AG04449 (cell line): ENCODE results near the gene WDR53.
"Not testable (repeated sequence)": the region's sequence is repeated elsewhere in the genome, so short reads cannot be mapped to it uniquely, and the experiment has no call there.

ENCODE experiments used
- CTCF ChIA-PET: fragments of 350-600 bp; formaldehyde crosslinking; extraction: SDS; loops from one replicate; lab custom pipeline; 2021; ENCODE audit warnings: antibody characterized with exemption; lab: Yijun Ruan, JAX
- POLR2A ChIA-PET: fragments of 400-600, 350-600 bp; formaldehyde crosslinking; extraction: SDS; loops from one replicate; lab custom pipeline; 2020; ENCODE audit warnings: antibody characterized with exemption, inconsistent platforms; lab: Yijun Ruan, JAX
- DNase-seq: peaks from one replicate; pipeline ENCODE4 v3.0.0-alpha.2; 2010; ENCODE audit warnings: low read depth, low spot score
- H3K4me3 ChIP-seq: 2 replicates; pipeline ENCODE4 v1.5.1; 2011; ENCODE audit warnings: low read depth, mild to moderate bottlenecking, control low read depth, low read length
- TF ChIP-seq, protein P1 (sequence below): IDR thresholded peaks from one replicate; pipeline ENCODE4 v1.5.1; 2011; ENCODE audit warnings: mild to moderate bottlenecking, moderate library complexity, low read length, control low read depth, inconsistent platforms; ENCODE audit not compliant: insufficient read depth; ENCODE audit errors: missing control alignments

The WDR53 gene

DNA sequence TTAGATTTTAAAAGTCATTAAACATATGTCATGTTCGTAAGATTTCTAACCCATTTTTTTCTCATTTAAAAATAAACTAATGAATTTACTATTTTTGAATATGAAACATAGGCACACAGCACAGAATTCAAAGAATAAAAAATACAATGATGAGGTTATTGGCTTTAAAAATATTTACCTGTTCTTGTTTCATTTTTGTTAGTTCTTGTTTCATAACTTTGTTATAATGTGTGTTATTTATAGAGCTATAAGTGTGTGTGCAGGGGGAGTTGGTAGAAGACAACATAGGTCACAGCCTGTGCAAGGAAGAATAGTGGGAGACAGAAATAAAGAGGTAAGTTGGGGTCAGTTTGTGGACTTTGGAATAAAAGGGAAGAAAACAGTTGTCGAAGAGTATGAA is 40.3 kb upstream of the WDR53 start:
- ChIA-PET CTCF (interaction anchor here (0.6 to 14.4 kb wide), 23 partner anchors 9 to 360 kb away, joined by 3 to 421 read pairs (median 6); partner anchors contain the start of gene PIGZ), POLR2A (no interaction called here)
- no peak for DNase-seq
- TF ChIP-seq, protein P1, sequence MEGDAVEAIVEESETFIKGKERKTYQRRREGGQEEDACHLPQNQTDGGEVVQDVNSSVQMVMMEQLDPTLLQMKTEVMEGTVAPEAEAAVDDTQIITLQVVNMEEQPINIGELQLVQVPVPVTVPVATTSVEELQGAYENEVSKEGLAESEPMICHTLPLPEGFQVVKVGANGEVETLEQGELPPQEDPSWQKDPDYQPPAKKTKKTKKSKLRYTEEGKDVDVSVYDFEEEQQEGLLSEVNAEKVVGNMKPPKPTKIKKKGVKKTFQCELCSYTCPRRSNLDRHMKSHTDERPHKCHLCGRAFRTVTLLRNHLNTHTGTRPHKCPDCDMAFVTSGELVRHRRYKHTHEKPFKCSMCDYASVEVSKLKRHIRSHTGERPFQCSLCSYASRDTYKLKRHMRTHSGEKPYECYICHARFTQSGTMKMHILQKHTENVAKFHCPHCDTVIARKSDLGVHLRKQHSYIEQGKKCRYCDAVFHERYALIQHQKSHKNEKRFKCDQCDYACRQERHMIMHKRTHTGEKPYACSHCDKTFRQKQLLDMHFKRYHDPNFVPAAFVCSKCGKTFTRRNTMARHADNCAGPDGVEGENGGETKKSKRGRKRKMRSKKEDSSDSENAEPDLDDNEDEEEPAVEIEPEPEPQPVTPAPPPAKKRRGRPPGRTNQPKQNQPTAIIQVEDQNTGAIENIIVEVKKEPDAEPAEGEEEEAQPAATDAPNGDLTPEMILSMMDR, result no peak
- H3K4me3 ChIP-seq, result no peak overlapping the region

DNA sequence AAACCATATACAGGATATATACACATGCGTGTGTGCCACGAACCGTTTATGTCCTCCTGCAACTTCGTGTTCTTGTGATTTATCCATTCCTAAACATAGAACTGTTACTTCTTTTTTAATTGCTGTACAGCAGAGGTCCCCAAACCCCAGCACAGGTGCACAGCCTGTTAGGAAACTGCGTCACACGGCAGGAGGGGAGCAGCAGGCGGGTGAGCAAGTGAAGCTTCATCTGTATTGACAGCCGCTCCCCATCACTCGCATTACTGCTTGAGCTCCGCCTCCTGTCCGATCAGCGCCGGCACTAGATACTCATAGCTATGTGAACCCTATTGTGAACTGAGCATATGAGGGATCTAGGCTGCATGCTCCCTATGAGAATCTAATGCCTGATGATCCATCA is 36.2 kb upstream of the WDR53 start:
- ChIA-PET POLR2A (no interaction called here), CTCF (interaction anchor here (1.4 to 14.4 kb wide), 2 partner anchors 72 to 84 kb away, joined by 3 to 421 read pairs; no protein-coding TSS in a partner anchor)
- TF ChIP-seq, protein P1, result no peak
- H3K4me3 ChIP-seq, result no peak overlapping the region
- DNase-seq, result no peak

DNA sequence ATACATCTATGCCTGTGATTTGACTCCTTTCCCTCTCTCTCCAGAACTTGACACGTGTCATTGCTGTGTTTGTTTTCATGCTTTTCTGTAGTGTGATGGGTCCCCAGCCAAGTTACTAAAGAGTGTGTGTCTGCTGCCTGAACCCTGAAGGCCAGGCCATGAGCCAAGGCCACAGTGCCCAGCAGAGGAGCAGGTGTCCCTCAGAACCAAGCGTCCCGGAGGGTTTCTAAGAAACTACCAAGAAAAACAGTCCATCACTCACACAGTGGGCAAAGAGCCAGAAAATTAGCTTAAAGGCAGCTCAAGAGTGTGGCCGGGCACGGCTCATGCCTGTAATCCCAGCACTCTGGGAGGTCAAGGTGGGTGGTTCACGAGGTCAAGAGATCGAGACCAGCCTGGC is 35.3 kb upstream of the WDR53 start:
- DNase-seq, result no peak
- CTCF ChIA-PET, result interaction anchor here (1.0 to 14.4 kb wide), 2 partner anchors 14 to 85 kb away, joined by 4 to 421 read pairs; no protein-coding TSS in a partner anchor
- POLR2A ChIA-PET, result no interaction called here
- TF ChIP-seq, protein P1, result no peak
- no peak overlapping the region for H3K4me3 ChIP-seq

DNA sequence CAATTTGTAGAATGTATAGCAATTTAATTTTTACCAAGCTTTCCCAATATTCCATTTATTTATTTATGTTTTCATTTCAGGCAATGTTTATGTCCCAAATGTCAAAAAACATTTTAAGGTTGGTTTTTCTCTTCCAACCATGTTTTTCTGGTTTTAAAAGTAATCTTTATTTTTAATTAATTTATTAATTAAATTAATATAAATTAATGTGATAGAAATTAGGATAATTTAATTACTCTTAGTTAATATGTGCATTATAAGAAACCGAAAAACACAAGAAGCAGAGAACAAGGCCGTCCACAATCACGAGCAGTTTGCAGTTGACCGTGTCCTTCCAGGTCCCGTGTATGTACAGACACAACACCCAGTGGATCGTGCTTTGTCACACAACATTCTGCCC is 34.3 kb upstream of the WDR53 start:
- POLR2A ChIA-PET, result no interaction called here
- CTCF ChIA-PET, result interaction anchor here (1.0 to 14.4 kb wide), 2 partner anchors 12 to 86 kb away, joined by 3 to 421 read pairs; no protein-coding TSS in a partner anchor

DNA sequence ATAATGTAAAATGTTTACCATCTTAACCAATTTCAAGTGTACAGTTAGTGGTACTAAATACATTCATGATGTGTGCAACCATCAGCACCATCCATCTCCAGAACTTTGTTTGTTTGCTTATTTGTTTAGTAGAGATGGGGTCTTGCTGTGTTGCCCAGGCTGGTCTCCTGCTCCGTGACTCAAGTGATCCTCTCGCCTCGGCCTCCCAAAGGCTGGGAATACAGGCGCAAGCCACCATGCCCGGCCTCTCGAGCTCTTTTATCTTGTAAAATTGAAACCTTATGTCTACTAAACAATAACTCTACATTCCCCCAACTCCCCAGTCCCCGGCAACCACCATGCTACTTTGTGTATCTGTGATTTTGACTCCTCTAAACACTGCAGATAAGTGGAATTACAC is 32.0 kb upstream of the WDR53 start:
- no peak for DNase-seq
- TF ChIP-seq, protein P1, result no peak
- ChIA-PET CTCF (no interaction called here), POLR2A (no interaction called here)
- no peak overlapping the region for H3K4me3 ChIP-seq

More for the DNA sequence above, 34.3 kb upstream of the WDR53 start:
- DNase-seq, result no peak
- TF ChIP-seq, protein P1, result no peak
- no peak overlapping the region for H3K4me3 ChIP-seq

DNA sequence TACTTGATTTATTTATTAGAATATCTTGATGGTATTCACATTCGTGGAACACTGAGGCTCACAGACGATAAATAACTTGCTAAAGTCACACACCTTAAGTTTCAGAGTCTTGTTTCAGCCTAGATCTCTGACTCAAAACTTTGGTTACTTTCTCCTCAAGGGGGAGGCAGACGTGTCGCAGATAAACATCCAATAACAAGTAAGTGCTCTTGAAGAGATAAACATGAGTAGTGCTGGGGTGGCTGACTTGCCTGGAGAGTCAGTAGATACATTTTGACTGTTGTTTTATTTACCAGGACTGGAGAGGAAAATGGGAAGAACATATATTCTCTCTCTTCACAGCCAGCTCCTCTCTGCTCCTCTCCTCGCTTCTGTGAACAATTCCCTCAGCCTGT is 31.4 kb upstream of the WDR53 start:
- ChIA-PET POLR2A (no interaction called here), CTCF (interaction anchor here (2.3 kb wide), 1 partner anchor 9 kb away, joined by 13 read pairs; no protein-coding TSS in a partner anchor)
- TF ChIP-seq, protein P1, result no peak
- DNase-seq, result no peak
- no peak overlapping the region for H3K4me3 ChIP-seq

DNA sequence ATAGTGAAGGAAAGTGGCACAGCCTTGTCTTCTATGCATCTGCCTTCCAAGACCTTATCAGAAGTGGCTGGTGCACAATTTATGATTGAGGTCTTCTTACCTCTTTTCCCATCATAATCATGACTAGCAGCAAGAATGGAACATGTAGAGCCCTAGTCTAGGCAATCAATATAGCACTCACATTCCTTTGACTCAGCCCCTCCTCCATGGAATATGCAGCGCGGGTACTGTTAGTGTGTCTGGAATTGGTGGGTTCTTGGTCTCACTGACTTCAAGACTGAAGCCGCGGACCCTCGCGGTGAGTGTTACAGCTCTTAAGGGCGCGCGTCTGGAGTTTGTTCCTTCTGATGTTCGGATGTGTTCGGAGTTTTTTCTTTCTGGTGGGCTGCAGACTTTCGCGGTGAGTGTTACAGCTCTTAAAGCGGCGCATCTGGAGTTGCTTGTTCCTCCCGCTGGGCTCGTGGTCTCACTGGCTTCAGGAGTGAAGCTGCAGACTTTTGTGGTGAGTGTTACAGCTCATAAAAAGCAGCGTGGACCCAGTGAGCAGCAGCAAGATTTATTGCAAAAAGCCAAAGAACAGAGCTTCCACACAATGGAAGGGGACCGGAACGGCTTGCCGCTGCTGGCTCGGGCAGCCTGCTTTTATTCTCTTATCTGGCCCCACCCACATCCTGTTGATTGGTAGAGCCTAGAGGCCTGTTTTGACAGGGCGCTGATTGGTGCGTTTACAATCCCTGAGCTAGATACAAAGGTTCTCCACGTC is 29.8 kb upstream of the WDR53 start:
- DNase-seq, POLR2A ChIA-PET: not testable (repeated sequence)
- CTCF ChIA-PET, result interaction anchor here (1.5 to 2.3 kb wide), 3 partner anchors 11 to 89 kb away, joined by 3 to 13 read pairs (median 4); no protein-coding TSS in a partner anchor
- peak overlapping the region; percentile 39 for H3K4me3 ChIP-seq
